Mammary epithelial cell (primary cell): Measurements from ENCODE around the gene VCPKMT.

Experiments used
- EZH2 ChIP-seq: IDR thresholded peaks from 2 replicates; pipeline ENCODE4 v1.6.1; 2012; ENCODE audit warnings: low read length, inconsistent platforms, borderline replicate concordance
- TF ChIP-seq, protein P1 (sequence below), 2 donors: IDR thresholded peaks in 1 of 2; conservative IDR thresholded peaks in 1 of 2; 2 replicates each; pipeline ENCODE4 v1.5.1; 2011 to 2012; ENCODE audit warnings: inconsistent platforms in 2 of 2, low read length in 2 of 2, mild to moderate bottlenecking in 2 of 2, control low read depth in 1 of 2, low read depth in 1 of 2; ENCODE audit not compliant: insufficient read depth in 1 of 2; ENCODE audit errors: extremely low read depth in 1 of 2

DNA sequence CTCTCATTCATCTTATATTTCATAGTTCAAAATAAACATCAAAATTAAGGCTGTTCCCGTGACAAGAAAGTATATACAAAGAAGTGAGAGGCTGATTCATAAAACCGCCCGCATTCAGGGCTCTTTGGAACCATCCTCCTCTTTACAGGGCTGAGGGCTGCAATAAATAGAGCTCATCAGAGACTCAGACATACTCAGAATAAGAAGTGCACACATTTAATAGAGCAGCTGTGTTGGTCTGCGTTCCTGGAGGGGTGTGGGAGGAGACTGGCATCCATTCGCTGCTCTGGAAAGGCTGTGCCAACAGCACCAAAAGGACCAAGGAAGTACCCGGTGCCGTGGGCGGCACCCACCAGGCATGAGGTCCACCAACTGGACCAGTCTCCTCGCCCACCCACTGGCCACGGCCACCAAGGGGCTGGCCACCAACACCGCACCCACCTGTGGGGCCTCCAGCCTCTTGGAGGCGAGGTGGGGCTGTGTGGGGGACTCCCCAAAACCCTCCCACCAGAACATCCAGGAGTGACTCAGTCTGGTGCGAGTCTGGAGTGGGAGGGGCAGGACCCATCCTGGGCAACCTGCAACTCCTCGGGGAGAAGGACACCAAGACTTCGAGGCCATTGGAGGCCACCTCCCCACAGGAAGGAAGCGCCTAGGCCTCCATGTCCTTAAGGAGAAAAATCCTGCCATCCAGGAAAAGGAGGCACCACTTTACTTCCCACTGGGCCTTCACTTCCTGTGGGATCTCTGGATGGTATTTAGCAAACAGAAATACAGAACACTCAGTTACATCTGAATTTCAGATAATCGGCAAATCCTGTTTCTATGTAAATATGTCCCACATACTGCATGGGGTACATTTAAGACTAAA lies 32.7 kb downstream of the VCPKMT start:
- TF ChIP-seq, protein P1, sequence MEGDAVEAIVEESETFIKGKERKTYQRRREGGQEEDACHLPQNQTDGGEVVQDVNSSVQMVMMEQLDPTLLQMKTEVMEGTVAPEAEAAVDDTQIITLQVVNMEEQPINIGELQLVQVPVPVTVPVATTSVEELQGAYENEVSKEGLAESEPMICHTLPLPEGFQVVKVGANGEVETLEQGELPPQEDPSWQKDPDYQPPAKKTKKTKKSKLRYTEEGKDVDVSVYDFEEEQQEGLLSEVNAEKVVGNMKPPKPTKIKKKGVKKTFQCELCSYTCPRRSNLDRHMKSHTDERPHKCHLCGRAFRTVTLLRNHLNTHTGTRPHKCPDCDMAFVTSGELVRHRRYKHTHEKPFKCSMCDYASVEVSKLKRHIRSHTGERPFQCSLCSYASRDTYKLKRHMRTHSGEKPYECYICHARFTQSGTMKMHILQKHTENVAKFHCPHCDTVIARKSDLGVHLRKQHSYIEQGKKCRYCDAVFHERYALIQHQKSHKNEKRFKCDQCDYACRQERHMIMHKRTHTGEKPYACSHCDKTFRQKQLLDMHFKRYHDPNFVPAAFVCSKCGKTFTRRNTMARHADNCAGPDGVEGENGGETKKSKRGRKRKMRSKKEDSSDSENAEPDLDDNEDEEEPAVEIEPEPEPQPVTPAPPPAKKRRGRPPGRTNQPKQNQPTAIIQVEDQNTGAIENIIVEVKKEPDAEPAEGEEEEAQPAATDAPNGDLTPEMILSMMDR (conservative IDR thresholded peaks at IDR 0.05 in 1 of 2, IDR thresholded peaks at IDR 0.05 in 1 of 2; ENCODE audit: extremely low read depth in 1 of 2, insufficient read depth in 1 of 2, low read depth in 1 of 2, low read length in 2 of 2), result no peak
- TF ChIP-seq EZH2, result no peak
